H1 (cell line): ENCODE data around the gene DAB2IP. TPM values are rescaled to one million over a fixed set of nuclear protein-coding genes. Genes with fewer than 3 reads are reported as not detected.

Source experiments
- CTCF ChIA-PET: fragments of 300-600 bp; sonication (Branson Sonifier 250); formaldehyde crosslinking; loops from one replicate; lab custom pipeline; 2021; ENCODE audit not compliant: partially characterized antibody; lab: Charles Lee
- POLR2A ChIA-PET: fragments of 300-600 bp; sonication (Branson Sonifier 250); formaldehyde crosslinking; loops from one replicate; lab custom pipeline; 2021; ENCODE audit warnings: inconsistent platforms; ENCODE audit not compliant: partially characterized antibody; lab: Charles Lee
- DNase-seq, 2 experiments: peaks; one replicate each; pipeline versions ENCODE4 v3.0.0 to v3.0.0-alpha.2; 2010 to 2022; ENCODE audit warnings: low spot score in 2 of 2, low read depth in 1 of 2, mixed read lengths in 1 of 2
- FAIRE-seq: peaks from 2 replicates; lab custom pipeline; 2011; peaks lifted over from hg19 to GRCh38; lab: Jason Lieb, UNC
- H2AFZ ChIP-seq: 2 replicates; pipeline ENCODE4 v1.8.1; 2012; ENCODE audit warnings: low read length, inconsistent platforms
- H2AK5ac ChIP-seq: 2 replicates; pipeline ENCODE4 v1.6.1; 2013; ENCODE audit warnings: low read depth, low read length
- H2BK120ac ChIP-seq: replicated peaks from 2 replicates; pipeline ENCODE3; 2013; ENCODE audit warnings: low read depth, low read length, inconsistent platforms
- H2BK12ac ChIP-seq: 2 replicates; pipeline ENCODE4 v1.6.1; 2013; ENCODE audit warnings: low read depth, low read length
- H2BK15ac ChIP-seq: 2 replicates; pipeline ENCODE4 v1.6.1; 2013; ENCODE audit warnings: low read length
- H2BK20ac ChIP-seq: 2 replicates; pipeline ENCODE4 v1.6.1; 2013; ENCODE audit warnings: low read length
- H2BK5ac ChIP-seq: 2 replicates; pipeline ENCODE4 v1.6.1; 2013; ENCODE audit warnings: low read depth, low read length
- H3K14ac ChIP-seq: 2 replicates; pipeline ENCODE4 v1.6.1; 2013; ENCODE audit warnings: inconsistent platforms; ENCODE audit not compliant: insufficient read length
- H3K18ac ChIP-seq: 2 replicates; pipeline ENCODE4 v1.6.1; 2013; ENCODE audit warnings: low read length; ENCODE audit errors: extremely low read depth
- H3K23ac ChIP-seq: 2 replicates; pipeline ENCODE4 v1.6.1; 2013; ENCODE audit warnings: inconsistent platforms; ENCODE audit not compliant: insufficient read length
- H3K23me2 ChIP-seq: 2 replicates; pipeline ENCODE4 v1.6.1; 2013; ENCODE audit warnings: low read depth, low read length
- H3K27ac ChIP-seq: 2 replicates; pipeline ENCODE4 v1.6.1; 2011; ENCODE audit warnings: low read depth, low read length, inconsistent platforms
- H3K27me3 ChIP-seq, 4 experiments: replicated peaks in 1 of 4; 1 replicate in 1 of 4; 2 replicates in 3 of 4; pipeline versions ENCODE4 v1.6.1 to v1.8.1; 2011 to 2013; ENCODE audit warnings: low read length in 3 of 4, mild to moderate bottlenecking in 3 of 4, inconsistent platforms in 2 of 4, mixed read lengths in 2 of 4, moderate library complexity in 1 of 4; ENCODE audit not compliant: control insufficient read depth in 3 of 4, insufficient read depth in 3 of 4; ENCODE audit errors: extremely low read depth in 1 of 4
- H3K36me3 ChIP-seq, 4 experiments: 2 replicates each; pipeline versions ENCODE4 v1.6.1 to v1.8.1; 2011 to 2013; ENCODE audit warnings: mild to moderate bottlenecking in 4 of 4, low read length in 3 of 4, moderate library complexity in 2 of 4, control low read depth in 1 of 4, inconsistent platforms in 1 of 4; ENCODE audit not compliant: insufficient read depth in 4 of 4, control insufficient read depth in 2 of 4
- H3K4ac ChIP-seq: replicated peaks from 2 replicates; pipeline ENCODE3; 2013; ENCODE audit warnings: low read length, low read depth, mixed read lengths, inconsistent platforms; ENCODE audit not compliant: insufficient read length
- H3K4me1 ChIP-seq, 4 experiments: replicated peaks in 1 of 4; 1 replicate in 1 of 4; 2 replicates in 3 of 4; pipeline versions ENCODE4 v1.6.1 to v1.8.1; 2011 to 2013; ENCODE audit warnings: low read length in 3 of 4, inconsistent platforms in 2 of 4, mixed read lengths in 1 of 4; ENCODE audit not compliant: insufficient read depth in 4 of 4, control insufficient read depth in 3 of 4
- H3K4me2 ChIP-seq, 2 experiments: 2 replicates each; pipeline versions ENCODE4 v1.6.1 to v1.8.1; 2011 to 2013; ENCODE audit warnings: low read depth in 2 of 2, low read length in 2 of 2, control low read depth in 1 of 2, inconsistent platforms in 1 of 2, mild to moderate bottlenecking in 1 of 2; ENCODE audit not compliant: insufficient read depth in 1 of 2
- H3K4me3 ChIP-seq, 4 experiments: fragments of 200-600, 300-600 bp in 1 of 4; sonication (generic), shearing (Covaris generic), sonication (Bioruptor Twin) in 1 of 4; 2 replicates each; pipeline versions ENCODE4 v1.5.1 to v1.8.1; 2011 to 2016; ENCODE audit warnings: low read length in 4 of 4, low read depth in 3 of 4, control low read depth in 2 of 4, inconsistent platforms in 2 of 4, mild to moderate bottlenecking in 2 of 4, mixed read lengths in 1 of 4, moderate library complexity in 1 of 4; ENCODE audit not compliant: insufficient read depth in 2 of 4; ENCODE audit errors: extremely low read depth in 1 of 4
- H3K56ac ChIP-seq: replicated peaks from 2 replicates; pipeline ENCODE3; 2013; ENCODE audit warnings: low read depth, mild to moderate bottlenecking, mixed read lengths, low read length, inconsistent platforms; ENCODE audit not compliant: insufficient read length
- H3K79me1 ChIP-seq: 2 replicates; pipeline ENCODE4 v1.6.1; 2013; ENCODE audit warnings: low read depth, low read length, control low read depth
- H3K79me2 ChIP-seq, 2 experiments: 2 replicates each; pipeline versions ENCODE4 v1.6.1 to v1.8.1; 2012 to 2013; ENCODE audit warnings: low read length in 2 of 2, mild to moderate bottlenecking in 2 of 2, inconsistent platforms in 1 of 2; ENCODE audit not compliant: insufficient read depth in 2 of 2, control insufficient read depth in 1 of 2
- H3K9ac ChIP-seq, 4 experiments: replicated peaks in 1 of 4; 1 replicate in 1 of 4; 2 replicates in 3 of 4; pipeline versions ENCODE4 v1.6.1 to v1.8.1; 2011 to 2013; ENCODE audit warnings: low read depth in 3 of 4, low read length in 3 of 4, control low read depth in 2 of 4, mild to moderate bottlenecking in 2 of 4, moderate library complexity in 2 of 4, inconsistent platforms in 1 of 4; ENCODE audit errors: extremely low read depth in 1 of 4
- H3K9me3 ChIP-seq, 2 experiments: 2 replicates each; pipeline versions ENCODE4 v1.6.1 to v1.8.1; 2012 to 2013; ENCODE audit warnings: mild to moderate bottlenecking in 2 of 2, moderate library complexity in 2 of 2, control low read depth in 1 of 2, inconsistent platforms in 1 of 2, low read depth in 1 of 2, low read length in 1 of 2, mixed read lengths in 1 of 2; ENCODE audit not compliant: insufficient read depth in 2 of 2
- H4K20me1 ChIP-seq, 2 experiments: replicated peaks in 1 of 2; 2 replicates each; pipeline versions ENCODE3 to v1.8.1; 2011 to 2013; ENCODE audit warnings: inconsistent platforms in 2 of 2, low read length in 2 of 2, mild to moderate bottlenecking in 1 of 2; ENCODE audit not compliant: insufficient read depth in 2 of 2, control insufficient read depth in 1 of 2
- H4K5ac ChIP-seq: 2 replicates; pipeline ENCODE4 v1.6.1; 2013; ENCODE audit warnings: low read length, low read depth, mixed read lengths, inconsistent platforms; ENCODE audit not compliant: insufficient read length
- H4K8ac ChIP-seq: 2 replicates; pipeline ENCODE4 v1.8.0; 2013; ENCODE audit warnings: mild to moderate bottlenecking, moderate library complexity, low read length, inconsistent platforms; ENCODE audit not compliant: insufficient read depth; ENCODE audit errors: extremely low read depth
- H4K91ac ChIP-seq: replicated peaks from 2 replicates; pipeline ENCODE3; 2013; ENCODE audit warnings: low read length, mixed read lengths, inconsistent platforms; ENCODE audit not compliant: insufficient read length
- JUND ChIP-seq: IDR thresholded peaks from 2 replicates; pipeline ENCODE4 v1.6.1; 2011; ENCODE audit warnings: mild to moderate bottlenecking, improper control_type of control experiment, low read length
- SIN3A ChIP-seq, 2 experiments: IDR thresholded peaks in 1 of 2; conservative IDR thresholded peaks in 1 of 2; 2 replicates each; pipeline ENCODE4 v1.6.1; 2011 to 2012; ENCODE audit warnings: low read length in 2 of 2, improper control_type of control experiment in 1 of 2, low read depth in 1 of 2, mild to moderate bottlenecking in 1 of 2
- TAF7 ChIP-seq: optimal IDR thresholded peaks from 2 replicates; pipeline ENCODE3; 2011; ENCODE audit warnings: low read depth, mild to moderate bottlenecking, inconsistent platforms, low read length, moderate library complexity, borderline replicate concordance
- WGBS, 2 experiments: shearing (Covaris generic) in 1 of 2; methylation state at CpG; one replicate each; pipeline versions ENCODE4 v1.1.6 to v1.1.7; 2013 to 2015; ENCODE audit warnings: low lambda C conversion rate in 2 of 2, mixed read lengths in 2 of 2, inconsistent platforms in 1 of 2, low coverage in 1 of 2, missing lambda C conversion rate in 1 of 2; ENCODE audit not compliant: insufficient replicate concordance in 2 of 2, insufficient coverage in 1 of 2, insufficient read length in 1 of 2; ENCODE audit errors: extremely low coverage in 1 of 2, missing lambda C conversion rate in 1 of 2; 5-methylcytosine and 5-hydroxymethylcytosine counted together
- polyA plus RNA-seq, 7 experiments: library from polyadenylated mRNA; depleted of rRNA in 3 of 7; stranded (reverse) in 5 of 7; unstranded in 2 of 7; fragments of >200 nt in 5 of 7; fragments of 200-250 nt in 2 of 7; gene quantifications; 1 replicate in 5 of 7; 2 replicates in 1 of 7; 4 replicates in 1 of 7; pipeline versions ENCODE4 v1.2.1 to v1.2.3, GENCODE V29; 2011 to 2013; ENCODE audit warnings: missing spikeins in 2 of 7, mixed read lengths in 2 of 7
- total RNA-seq: library from RNA; stranded (reverse); fragmentation: NEBNext Ultra II Directional; extraction: Animal tissue kit (Norgen Biotek cat#: 25700); gene quantifications from 2 replicates; pipeline ENCODE4 v1.2.1, GENCODE V29; 2021

Gene DAB2IP
- total and polyA plus RNA-seq, 2 of the 8 experiments (the other 6 are each of a cell fraction or from before 2014, with no cell fraction given): 19.7 to 39.5 TPM

- Histone ChIP-seq H3K4me3 (no peak overlapping the region), H3K23me2 (no peaks in the 10 kb centered on the region), H3K36me3 (peaks cover 0 to 4% (median 2%) of the 10 kb centered on the region in 4 experiments; a peak in 4 of 8 replicates), H3K79me1 (peaks cover 7% of the 10 kb centered on the region), H4K8ac (no peak overlapping the region), H2BK20ac (no peak overlapping the region), H2BK120ac (no peak overlapping the region), H2BK12ac (no peak overlapping the region), H4K91ac (no peak overlapping the region), H3K14ac (no peak overlapping the region), H3K27me3 (no peaks in the 10 kb centered on the region), H3K4me1 (peaks cover 3 to 11% (median 8%) of the 10 kb centered on the region in 4 experiments), H3K9me3 (no peaks in the 10 kb centered on the region), H3K27ac (no peak overlapping the region), H2BK5ac (no peak overlapping the region), H4K5ac (no peak overlapping the region), H3K79me2 (peaks cover 0 to 12% of the 10 kb centered on the region in 2 experiments; a peak in 1 of 4 replicates), H2AFZ (no peak overlapping the region), H3K9ac (no peak overlapping the region), H2AK5ac (no peak overlapping the region), H3K23ac (no peak overlapping the region), H3K4me2 (no peak overlapping the region), H3K18ac (no peak overlapping the region), H4K20me1 (peaks cover 15 to 30% of the 10 kb centered on the region in 2 experiments), H2BK15ac (no peak overlapping the region), H3K56ac (no peak overlapping the region), H3K4ac (no peak overlapping the region)
- ChIA-PET POLR2A (interaction anchor here (0.8 kb wide), 1 partner anchor 78 kb away, joined by 3 read pairs; no protein-coding TSS in a partner anchor), CTCF (interaction anchor here (0.7 to 34.8 kb wide), 6 partner anchors 15 to 259 kb away, joined by 3 to 670 read pairs (median 8); no protein-coding TSS in a partner anchor)
- 93% methylated on average over 4 of the region's 4 CpGs; no CpG with 5 or more reads in 1 of the 2 experiments for WGBS, 2 experiments
- TF ChIP-seq SIN3A (conservative IDR thresholded peaks at IDR 0.05 in 1 of 2, IDR thresholded peaks at IDR 0.05 in 1 of 2; ENCODE audit: low read depth in 1 of 2, low read length in 2 of 2) (no peak), TAF7 (no peak), JUND (no peak)
- no peak for DNase-seq
- FAIRE-seq: no peak
Observed at GRCh38 chr9:121676926-121677325, 25.5 kb downstream of the DAB2IP start.
